ENCODE results near the gene ZNF280D.

- TF ChIP-seq CTCF (IDR thresholded peaks at IDR 0.05), result no peak
- no peak for TF ChIP-seq POLR2A (IDR thresholded peaks at IDR 0.05)
Measured at GRCh38 chr15:56653787-56654186, 79.5 kb downstream of the ZNF280D start.
